HG03108 (cell line): ENCODE results near the gene TBC1D22A.

Experiments used
- ATAC-seq: cut with Tn5 transposase; IDR thresholded peaks from one replicate; pipeline ENCODE4 v1.9.1; 2021; ENCODE audit warnings: moderate library complexity; ENCODE audit not compliant: unreplicated experiment

The TBC1D22A gene

GRCh38 chr22:47190957-47191670, 428.7 kb downstream of the TBC1D22A start:
- ATAC-seq = no peak

DNA sequence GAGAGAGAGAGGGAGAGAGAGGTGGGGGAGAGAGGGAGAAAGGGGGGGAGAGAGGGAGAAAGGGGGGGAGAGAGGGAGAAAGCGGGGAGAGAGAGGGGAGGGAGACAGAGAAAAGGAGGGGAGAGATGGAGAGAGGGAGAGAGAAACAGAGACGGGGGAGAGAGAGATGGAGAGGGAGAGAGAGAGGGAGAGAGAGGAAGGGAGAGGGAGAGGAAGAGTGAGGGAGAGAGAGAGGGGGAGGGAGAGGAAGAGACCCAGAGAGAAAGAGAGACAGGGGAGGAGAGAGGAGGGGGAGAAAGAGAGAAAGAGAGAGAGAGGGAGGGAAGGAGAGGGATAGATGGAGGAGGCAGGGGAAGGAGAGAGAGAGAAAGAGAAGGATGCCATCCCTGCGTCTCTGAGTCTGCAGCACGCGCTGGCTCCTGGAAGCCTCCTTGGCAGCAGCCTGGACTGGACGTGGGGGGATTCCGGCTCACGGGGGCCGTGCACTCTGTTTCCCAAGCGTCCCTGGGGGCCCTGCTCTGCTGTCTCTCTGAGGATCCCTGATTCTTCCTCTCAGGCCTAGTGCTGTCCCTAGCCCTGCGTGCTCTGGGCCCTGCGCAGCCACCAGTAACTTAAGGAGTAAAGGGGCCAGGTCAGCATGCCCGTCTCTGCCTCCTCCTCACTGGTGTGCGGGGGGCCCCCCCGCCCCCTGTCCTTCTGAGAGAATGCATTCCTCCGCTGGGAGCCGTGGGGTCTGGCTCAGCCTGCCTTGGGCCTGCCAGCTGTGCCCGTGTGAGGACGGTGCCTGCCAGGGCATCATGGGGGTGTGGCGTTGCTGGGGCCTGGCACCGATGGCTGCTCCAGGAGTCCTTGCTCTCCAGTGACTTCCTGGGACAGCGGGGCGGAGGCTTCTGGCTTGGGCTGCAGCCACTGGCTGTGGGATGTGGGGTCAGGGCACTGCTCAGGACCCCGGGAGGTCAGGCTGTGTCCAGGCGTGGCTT, 429.5 kb downstream of the TBC1D22A start:
- no peak for ATAC-seq

- no peak for ATAC-seq
These were observed 430.4 kb downstream of the TBC1D22A start for GRCh38 chr22:47192651-47193437.

DNA sequence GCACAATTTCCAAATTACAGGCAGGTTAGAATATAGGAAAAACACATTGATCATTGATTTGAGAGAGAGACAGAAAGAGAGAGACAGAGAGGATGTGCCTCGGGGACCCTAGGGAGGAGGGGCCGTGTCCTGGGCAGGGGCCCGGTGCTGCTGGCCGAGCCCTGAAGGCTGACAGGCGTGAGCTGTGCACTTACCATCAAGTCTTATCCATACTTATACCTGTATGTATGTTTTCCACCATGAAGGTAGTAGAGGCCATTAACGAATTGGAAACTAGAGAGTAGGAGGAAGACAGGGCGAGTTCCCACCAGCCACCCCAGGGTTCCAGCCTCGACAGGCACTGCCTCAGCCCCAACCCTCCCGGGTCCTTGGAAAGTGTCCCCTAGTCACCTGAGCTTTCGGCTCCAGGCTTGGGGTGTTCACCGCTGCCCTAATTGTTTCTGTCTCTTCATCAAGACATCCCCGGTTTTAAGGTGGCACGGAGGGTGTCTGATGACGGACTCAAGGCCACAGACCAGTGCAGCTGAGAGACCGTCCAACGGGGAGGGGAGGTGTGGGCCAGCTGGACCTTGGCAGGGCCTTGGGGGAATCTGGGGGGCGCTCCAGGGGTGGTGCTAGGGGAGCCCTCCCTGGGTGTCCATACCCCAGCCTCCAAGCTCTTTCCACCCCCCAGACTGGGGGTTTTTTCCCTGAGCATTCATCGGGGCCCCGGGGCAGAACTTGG, 431.3 kb downstream of the TBC1D22A start:
- ATAC-seq = no peak

- no peak for ATAC-seq
These were observed 432.2 kb downstream of the TBC1D22A start for GRCh38 chr22:47194476-47195155.

DNA sequence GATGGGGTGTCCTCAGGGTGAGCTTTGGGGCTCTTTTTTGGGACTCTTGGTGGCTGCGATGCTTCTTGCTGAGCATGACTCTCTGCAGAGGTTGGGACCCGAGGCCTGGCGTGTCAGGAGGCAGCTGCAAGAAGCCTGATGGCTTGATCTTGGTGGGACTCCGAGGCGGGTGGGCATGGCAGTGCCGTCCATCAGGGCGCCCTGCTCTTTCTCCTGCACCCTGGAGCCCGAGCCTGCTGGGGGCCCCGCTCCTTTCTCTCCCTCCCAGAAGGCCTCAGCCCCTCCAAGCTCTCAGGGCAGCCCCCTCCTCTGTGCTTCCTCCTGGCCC, 432.7 kb downstream of the TBC1D22A start:
- ATAC-seq = no peak

- ATAC-seq = no peak
These were observed 433.2 kb downstream of the TBC1D22A start for GRCh38 chr22:47195484-47196165.

DNA sequence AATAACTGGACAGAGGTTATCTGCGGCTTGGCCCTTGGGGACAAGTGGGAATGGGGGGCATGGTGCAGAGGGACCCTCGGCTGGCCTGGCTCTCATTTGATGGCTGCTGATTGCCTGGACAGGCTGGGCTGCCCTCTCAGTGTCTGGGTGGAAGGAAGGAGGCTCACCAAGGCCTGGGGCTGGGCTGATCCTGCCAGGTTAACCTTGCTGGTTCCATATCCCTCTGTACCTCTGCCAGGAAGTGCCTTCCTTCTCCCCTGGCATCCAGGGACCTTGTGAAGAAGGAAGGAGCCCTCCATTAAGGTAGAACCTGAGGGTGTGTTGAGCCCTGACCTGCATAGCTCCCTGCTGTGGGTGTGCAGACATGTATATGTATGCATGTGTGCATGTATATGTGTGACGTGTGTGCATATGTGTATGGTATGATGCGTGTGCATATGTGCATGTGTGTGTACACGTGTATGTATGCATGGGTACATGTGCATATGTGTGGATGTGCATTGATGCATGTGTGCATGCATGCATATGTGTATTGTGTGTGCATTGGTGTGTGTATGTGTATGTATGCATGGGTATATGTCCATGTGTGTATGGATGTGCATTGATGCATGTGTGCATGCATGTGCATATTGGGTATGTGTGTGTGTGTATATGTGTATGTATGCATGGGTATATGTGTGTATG, 433.9 kb downstream of the TBC1D22A start:
- no peak for ATAC-seq

- no peak for ATAC-seq
These were observed 434.7 kb downstream of the TBC1D22A start for GRCh38 chr22:47196881-47197772.

DNA sequence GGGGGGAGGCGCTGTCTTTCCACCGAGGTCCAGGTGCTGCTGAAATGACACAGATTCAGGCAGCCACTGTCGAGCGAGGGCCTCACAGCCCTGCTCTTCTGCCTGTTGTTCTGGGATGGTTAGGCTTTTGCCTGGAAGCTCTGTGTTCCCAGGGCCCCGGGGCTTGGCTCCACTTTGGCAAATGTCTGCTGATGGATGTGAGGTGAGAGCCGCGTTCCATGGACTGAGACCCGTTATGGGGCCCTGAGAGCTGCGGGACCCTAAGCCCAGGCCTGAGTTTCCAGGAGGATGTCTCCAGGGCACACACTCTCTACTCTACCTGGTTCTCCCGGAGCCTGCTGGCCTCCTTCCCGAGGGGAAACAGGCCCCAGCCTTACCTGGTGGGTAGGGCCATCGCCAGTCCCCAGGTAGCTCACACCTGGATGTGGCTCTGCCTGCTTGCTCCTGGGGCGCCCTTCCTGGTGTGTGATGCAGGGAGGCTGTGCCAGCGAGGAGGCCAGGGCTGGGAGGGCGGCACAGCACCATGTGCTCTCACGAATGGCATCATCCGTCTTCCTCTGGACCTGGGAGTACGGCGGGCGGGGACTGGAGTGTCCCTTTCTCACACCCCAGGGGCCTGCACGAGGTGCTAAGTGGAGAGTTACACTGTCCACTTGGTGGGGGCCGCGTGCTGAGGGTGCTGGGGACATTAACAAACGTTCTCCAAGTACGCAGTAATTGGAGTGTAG, 435.5 kb downstream of the TBC1D22A start:
- ATAC-seq = no peak

DNA sequence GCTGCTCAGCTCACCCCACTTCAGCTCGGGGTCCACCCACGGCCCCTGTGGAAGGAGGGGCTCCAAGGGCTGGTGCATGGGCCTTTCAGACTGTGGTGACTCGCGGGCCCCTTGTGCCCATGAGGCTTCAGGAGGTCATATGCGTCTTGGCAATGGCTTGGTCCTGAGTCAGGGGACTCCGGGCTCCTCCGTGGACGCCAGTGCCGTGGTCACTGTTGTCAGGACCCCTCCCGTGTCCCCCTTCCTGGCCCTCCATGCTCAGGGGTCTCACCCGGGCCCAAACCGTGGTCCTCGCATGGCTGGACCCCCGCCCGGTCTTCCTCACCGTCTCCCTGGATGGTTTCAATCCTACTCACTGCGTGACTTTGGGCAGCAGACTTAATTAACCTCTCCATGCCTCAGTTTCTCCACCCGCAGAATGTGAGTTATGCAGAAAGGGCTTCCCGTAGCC, 436.4 kb downstream of the TBC1D22A start:
- ATAC-seq = no peak

- ATAC-seq = no peak
These were observed 437.0 kb downstream of the TBC1D22A start for GRCh38 chr22:47199261-47199978.

DNA sequence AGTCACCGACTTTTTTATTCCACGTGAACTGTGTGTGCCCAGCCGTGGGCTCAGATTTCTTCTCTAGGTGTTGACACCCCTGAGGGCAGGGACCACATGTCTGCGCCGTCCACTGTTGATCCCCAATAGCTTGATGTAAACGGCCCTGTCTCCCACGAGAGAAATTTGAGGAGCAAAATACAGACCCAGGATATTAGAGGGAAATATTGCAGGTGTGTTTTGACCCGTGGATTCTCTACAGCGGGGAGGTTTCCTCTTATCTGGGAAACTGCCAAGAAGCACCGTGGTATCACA, 437.5 kb downstream of the TBC1D22A start:
- ATAC-seq = no peak

GRCh38 chr22:47200273-47201051, 438.0 kb downstream of the TBC1D22A start:
- ATAC-seq = no peak

- no peak for ATAC-seq
These were observed 438.9 kb downstream of the TBC1D22A start for GRCh38 chr22:47201186-47201995.
